Measurements from ENCODE around the gene USP24.

Gene USP24

GRCh38 chr1:55169126-55169525 is 46.0 kb downstream of the USP24 start:
- Histone ChIP-seq H3K27me3 (ENCODE audit: control insufficient read depth, insufficient read depth, low read length) (no peaks in the 10 kb centered on the region), H3K4me1 (ENCODE audit: control insufficient read depth, insufficient read depth, low read length) (no peaks in the 10 kb centered on the region), H3K36me3 (ENCODE audit: control insufficient read depth, insufficient read depth, low read length) (peaks cover 7% of the 10 kb centered on the region), H3K9me3 (ENCODE audit: control insufficient read depth, low read length) (no peaks in the 10 kb centered on the region), H3K4me3 (ENCODE audit: low read length) (no peak overlapping the region), H3K9ac (ENCODE audit: low read length) (no peak overlapping the region)

- Histone ChIP-seq H3K9ac (ENCODE audit: low read length) (no peak overlapping the region), H3K36me3 (ENCODE audit: control insufficient read depth, insufficient read depth, low read length) (peaks cover 7% of the 10 kb centered on the region), H3K4me3 (ENCODE audit: low read length) (no peak overlapping the region), H3K9me3 (ENCODE audit: control insufficient read depth, low read length) (no peaks in the 10 kb centered on the region), H3K4me1 (ENCODE audit: control insufficient read depth, insufficient read depth, low read length) (no peaks in the 10 kb centered on the region), H3K27me3 (ENCODE audit: control insufficient read depth, insufficient read depth, low read length) (no peaks in the 10 kb centered on the region)
Observed at GRCh38 chr1:55168353-55168752, 46.8 kb downstream of the USP24 start.

GRCh38 chr1:55167224-55167871 is 47.8 kb downstream of the USP24 start:
- Histone ChIP-seq H3K9me3 (ENCODE audit: control insufficient read depth, low read length) (no peaks in the 10 kb centered on the region), H3K4me1 (ENCODE audit: control insufficient read depth, insufficient read depth, low read length) (no peaks in the 10 kb centered on the region), H3K27me3 (ENCODE audit: control insufficient read depth, insufficient read depth, low read length) (no peaks in the 10 kb centered on the region), H3K4me3 (ENCODE audit: low read length) (no peak overlapping the region), H3K9ac (ENCODE audit: low read length) (no peak overlapping the region), H3K36me3 (ENCODE audit: control insufficient read depth, insufficient read depth, low read length) (peaks cover 7% of the 10 kb centered on the region)

- Histone ChIP-seq H3K27me3 (ENCODE audit: control insufficient read depth, insufficient read depth, low read length) (no peaks in the 10 kb centered on the region), H3K4me3 (ENCODE audit: low read length) (no peak overlapping the region), H3K4me1 (ENCODE audit: control insufficient read depth, insufficient read depth, low read length) (no peaks in the 10 kb centered on the region), H3K9ac (ENCODE audit: low read length) (no peak overlapping the region), H3K9me3 (ENCODE audit: control insufficient read depth, low read length) (no peaks in the 10 kb centered on the region), H3K36me3 (ENCODE audit: control insufficient read depth, insufficient read depth, low read length) (peaks cover 7% of the 10 kb centered on the region)
Observed at GRCh38 chr1:55164906-55165305, 50.3 kb downstream of the USP24 start.

GRCh38 chr1:55159571-55159970 is 55.6 kb downstream of the USP24 start:
- no peaks in the 10 kb centered on the region for H3K27me3 ChIP-seq (ENCODE audit: control insufficient read depth, insufficient read depth, low read length)
- H3K9me3 ChIP-seq (ENCODE audit: control insufficient read depth, low read length) = no peaks in the 10 kb centered on the region
- H3K36me3 ChIP-seq (ENCODE audit: control insufficient read depth, insufficient read depth, low read length) = no peaks in the 10 kb centered on the region
- no peaks in the 10 kb centered on the region for H3K4me1 ChIP-seq (ENCODE audit: control insufficient read depth, insufficient read depth, low read length)
- no peak overlapping the region for H3K4me3 ChIP-seq (ENCODE audit: low read length)
- H3K9ac ChIP-seq (ENCODE audit: low read length) = no peak overlapping the region

DNA sequence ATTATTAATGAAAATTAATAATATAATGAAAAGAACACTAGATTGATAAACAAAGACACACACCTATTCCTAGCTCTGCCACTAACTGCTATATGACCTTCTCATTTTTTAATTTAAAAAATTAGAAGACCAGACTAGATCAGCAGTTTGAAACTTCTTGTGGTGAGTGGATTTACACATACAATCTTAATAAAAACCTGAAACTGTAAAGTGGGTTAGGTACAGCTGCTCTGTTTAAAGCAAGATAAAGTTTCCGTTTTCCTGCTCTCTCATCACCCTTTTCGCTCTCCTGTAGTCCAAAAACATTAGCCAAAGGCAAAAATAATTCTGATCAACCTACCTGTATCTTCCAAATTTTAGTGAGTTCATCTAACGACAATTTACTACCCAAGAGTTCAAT is 58.6 kb downstream of the USP24 start:
- Histone ChIP-seq H3K27me3 (ENCODE audit: control insufficient read depth, insufficient read depth, low read length) (no peaks in the 10 kb centered on the region), H3K9me3 (ENCODE audit: control insufficient read depth, low read length) (no peaks in the 10 kb centered on the region), H3K4me1 (ENCODE audit: control insufficient read depth, insufficient read depth, low read length) (no peaks in the 10 kb centered on the region), H3K9ac (ENCODE audit: low read length) (no peak overlapping the region), H3K4me3 (ENCODE audit: low read length) (no peak overlapping the region), H3K36me3 (ENCODE audit: control insufficient read depth, insufficient read depth, low read length) (peaks cover 5% of the 10 kb centered on the region)

DNA sequence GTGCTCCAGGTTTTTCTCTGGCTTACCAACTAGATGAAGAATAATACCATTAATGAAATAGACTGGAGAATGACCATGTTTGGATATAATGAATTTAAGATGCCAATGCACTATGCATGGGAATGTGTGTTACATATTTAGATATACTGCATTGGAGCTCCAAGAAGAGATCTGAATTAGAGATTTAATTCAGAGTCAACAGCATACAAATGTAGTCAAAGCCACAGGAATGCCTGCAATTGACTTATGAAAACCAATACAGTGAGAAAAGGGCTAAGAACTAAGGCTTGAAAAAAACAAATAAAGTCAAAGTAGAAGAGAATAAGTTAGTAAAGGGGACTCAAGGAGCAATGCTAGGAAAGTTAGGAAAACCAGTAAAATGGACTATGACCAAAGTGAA is 59.1 kb downstream of the USP24 start:
- no peak overlapping the region for H3K4me3 ChIP-seq (ENCODE audit: low read length)
- H3K4me1 ChIP-seq (ENCODE audit: control insufficient read depth, insufficient read depth, low read length) = no peaks in the 10 kb centered on the region
- peaks cover 5% of the 10 kb centered on the region for H3K36me3 ChIP-seq (ENCODE audit: control insufficient read depth, insufficient read depth, low read length)
- no peak overlapping the region for H3K9ac ChIP-seq (ENCODE audit: low read length)
- H3K9me3 ChIP-seq (ENCODE audit: control insufficient read depth, low read length) = no peaks in the 10 kb centered on the region
- H3K27me3 ChIP-seq (ENCODE audit: control insufficient read depth, insufficient read depth, low read length) = no peaks in the 10 kb centered on the region

GRCh38 chr1:55155522-55155921 is 59.6 kb downstream of the USP24 start:
- Histone ChIP-seq H3K9me3 (ENCODE audit: control insufficient read depth, low read length) (no peaks in the 10 kb centered on the region), H3K4me3 (ENCODE audit: low read length) (no peak overlapping the region), H3K27me3 (ENCODE audit: control insufficient read depth, insufficient read depth, low read length) (no peaks in the 10 kb centered on the region), H3K4me1 (ENCODE audit: control insufficient read depth, insufficient read depth, low read length) (no peaks in the 10 kb centered on the region), H3K36me3 (ENCODE audit: control insufficient read depth, insufficient read depth, low read length) (peaks cover 5% of the 10 kb centered on the region), H3K9ac (ENCODE audit: low read length) (no peak overlapping the region)

DNA sequence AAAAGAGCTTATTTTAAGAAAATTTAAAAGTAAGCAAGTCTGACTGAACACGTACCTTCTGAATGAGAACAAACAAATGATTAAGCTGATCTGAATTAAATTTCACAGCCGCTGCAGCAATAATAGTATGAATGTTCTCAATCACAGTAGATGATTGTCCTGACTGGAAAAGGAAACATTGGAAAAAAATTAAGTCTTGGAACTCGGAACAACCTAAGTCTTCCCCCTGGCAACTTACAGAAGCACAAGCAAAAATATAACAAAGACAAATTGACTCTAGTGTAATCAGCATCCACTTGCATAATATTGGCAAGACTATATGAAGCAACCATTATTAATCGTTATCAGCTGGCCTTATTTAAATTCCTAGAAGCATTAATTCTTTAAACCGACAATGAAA is 60.5 kb downstream of the USP24 start:
- H3K36me3 ChIP-seq (ENCODE audit: control insufficient read depth, insufficient read depth, low read length) = peaks cover 5% of the 10 kb centered on the region
- H3K9me3 ChIP-seq (ENCODE audit: control insufficient read depth, low read length) = no peaks in the 10 kb centered on the region
- H3K27me3 ChIP-seq (ENCODE audit: control insufficient read depth, insufficient read depth, low read length) = no peaks in the 10 kb centered on the region
- H3K4me1 ChIP-seq (ENCODE audit: control insufficient read depth, insufficient read depth, low read length) = no peaks in the 10 kb centered on the region
- H3K9ac ChIP-seq (ENCODE audit: low read length) = no peak overlapping the region
- no peak overlapping the region for H3K4me3 ChIP-seq (ENCODE audit: low read length)

DNA sequence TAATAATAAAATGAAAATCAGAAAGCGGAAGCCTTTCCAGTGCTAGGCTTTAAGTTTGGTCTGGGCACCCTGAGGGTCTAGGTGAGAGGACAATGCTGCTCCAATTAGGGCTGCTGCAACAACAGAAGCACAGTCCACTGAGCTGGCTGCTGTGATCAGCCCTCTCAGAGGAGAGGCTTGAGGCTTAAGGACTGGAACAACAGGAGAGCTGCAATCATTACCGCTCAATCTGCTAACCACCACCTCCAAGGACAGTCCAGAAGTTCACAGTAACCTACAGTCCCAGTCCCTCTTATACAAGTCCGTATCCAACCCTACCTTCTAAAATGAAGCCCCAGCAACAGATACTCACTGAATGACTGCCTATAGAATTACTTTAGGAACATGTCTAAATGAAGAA is 62.1 kb downstream of the USP24 start:
- H3K4me3 ChIP-seq (ENCODE audit: low read length) = no peak overlapping the region
- H3K36me3 ChIP-seq (ENCODE audit: control insufficient read depth, insufficient read depth, low read length) = peaks cover 5% of the 10 kb centered on the region
- H3K4me1 ChIP-seq (ENCODE audit: control insufficient read depth, insufficient read depth, low read length) = no peaks in the 10 kb centered on the region
- H3K9ac ChIP-seq (ENCODE audit: low read length) = no peak overlapping the region
- no peaks in the 10 kb centered on the region for H3K27me3 ChIP-seq (ENCODE audit: control insufficient read depth, insufficient read depth, low read length)
- H3K9me3 ChIP-seq (ENCODE audit: control insufficient read depth, low read length) = no peaks in the 10 kb centered on the region

- no peak overlapping the region for H3K9ac ChIP-seq (ENCODE audit: low read length)
- H3K4me3 ChIP-seq (ENCODE audit: low read length) = no peak overlapping the region
- H3K9me3 ChIP-seq (ENCODE audit: control insufficient read depth, low read length) = no peaks in the 10 kb centered on the region
- H3K4me1 ChIP-seq (ENCODE audit: control insufficient read depth, insufficient read depth, low read length) = no peaks in the 10 kb centered on the region
- no peaks in the 10 kb centered on the region for H3K27me3 ChIP-seq (ENCODE audit: control insufficient read depth, insufficient read depth, low read length)
- H3K36me3 ChIP-seq (ENCODE audit: control insufficient read depth, insufficient read depth, low read length) = peaks cover 5% of the 10 kb centered on the region
Observed at GRCh38 chr1:55150880-55151588, 64.1 kb downstream of the USP24 start.

- Histone ChIP-seq H3K9me3 (ENCODE audit: control insufficient read depth, low read length) (no peaks in the 10 kb centered on the region), H3K4me1 (ENCODE audit: control insufficient read depth, insufficient read depth, low read length) (no peaks in the 10 kb centered on the region), H3K4me3 (ENCODE audit: low read length) (no peak overlapping the region), H3K27me3 (ENCODE audit: control insufficient read depth, insufficient read depth, low read length) (no peaks in the 10 kb centered on the region), H3K36me3 (ENCODE audit: control insufficient read depth, insufficient read depth, low read length) (no peaks in the 10 kb centered on the region), H3K9ac (ENCODE audit: low read length) (no peak overlapping the region)
Observed at GRCh38 chr1:55148676-55149075, 66.5 kb downstream of the USP24 start.

Measured in mucosa of stomach (tissue), 1 donor.